ENCODE data around the gene ELMO1.

ELMO1 gene

GRCh38 chr7:37482505-37482904 lies 33.8 kb upstream of the ELMO1 start:
- in situ Hi-C loops (cut with HindIII; ENCODE audit: low sequenced_read_pairs) = no loop called here
- DNase-seq (ENCODE audit: low read depth) = no peak
- H3K4me3 ChIP-seq (ENCODE audit: low read depth, low read length) = no peak overlapping the region
- TF ChIP-seq, protein P1, sequence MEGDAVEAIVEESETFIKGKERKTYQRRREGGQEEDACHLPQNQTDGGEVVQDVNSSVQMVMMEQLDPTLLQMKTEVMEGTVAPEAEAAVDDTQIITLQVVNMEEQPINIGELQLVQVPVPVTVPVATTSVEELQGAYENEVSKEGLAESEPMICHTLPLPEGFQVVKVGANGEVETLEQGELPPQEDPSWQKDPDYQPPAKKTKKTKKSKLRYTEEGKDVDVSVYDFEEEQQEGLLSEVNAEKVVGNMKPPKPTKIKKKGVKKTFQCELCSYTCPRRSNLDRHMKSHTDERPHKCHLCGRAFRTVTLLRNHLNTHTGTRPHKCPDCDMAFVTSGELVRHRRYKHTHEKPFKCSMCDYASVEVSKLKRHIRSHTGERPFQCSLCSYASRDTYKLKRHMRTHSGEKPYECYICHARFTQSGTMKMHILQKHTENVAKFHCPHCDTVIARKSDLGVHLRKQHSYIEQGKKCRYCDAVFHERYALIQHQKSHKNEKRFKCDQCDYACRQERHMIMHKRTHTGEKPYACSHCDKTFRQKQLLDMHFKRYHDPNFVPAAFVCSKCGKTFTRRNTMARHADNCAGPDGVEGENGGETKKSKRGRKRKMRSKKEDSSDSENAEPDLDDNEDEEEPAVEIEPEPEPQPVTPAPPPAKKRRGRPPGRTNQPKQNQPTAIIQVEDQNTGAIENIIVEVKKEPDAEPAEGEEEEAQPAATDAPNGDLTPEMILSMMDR (IDR thresholded peaks at IDR 0.05; ENCODE audit: low read depth, low read length, missing control alignments) = no peak

- DNase-seq (ENCODE audit: low read depth) = no peak
- no peak overlapping the region for H3K4me3 ChIP-seq (ENCODE audit: low read depth, low read length)
- in situ Hi-C loops (cut with HindIII; ENCODE audit: low sequenced_read_pairs) = no loop called here
- TF ChIP-seq, protein P1 (IDR thresholded peaks at IDR 0.05; ENCODE audit: low read depth, low read length, missing control alignments) = no peak
Measured at GRCh38 chr7:37481722-37482288, 33.1 kb upstream of the ELMO1 start.

DNA sequence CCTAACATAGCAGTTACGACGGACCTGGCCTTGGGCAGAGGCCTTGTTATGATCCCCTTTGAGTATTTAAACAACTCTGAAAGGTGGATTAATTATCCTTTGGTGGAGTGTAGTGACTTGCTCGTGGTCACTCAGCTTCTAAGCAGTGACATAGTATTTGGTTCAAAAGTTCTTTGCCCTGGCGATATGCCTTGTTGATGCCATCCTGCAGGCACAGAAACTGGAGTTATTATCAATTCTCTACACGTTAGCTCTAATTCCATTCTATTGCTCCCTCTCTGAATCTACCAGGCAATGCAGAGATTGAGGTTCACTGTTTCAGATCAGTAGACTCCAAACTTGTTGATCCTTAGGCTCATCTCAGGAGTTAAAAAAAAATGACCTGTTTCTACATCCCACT lies 32.5 kb upstream of the ELMO1 start:
- in situ Hi-C loops (cut with HindIII; ENCODE audit: low sequenced_read_pairs) = no loop called here
- TF ChIP-seq, protein P1 (IDR thresholded peaks at IDR 0.05; ENCODE audit: low read depth, low read length, missing control alignments) = no peak
- no peak overlapping the region for H3K4me3 ChIP-seq (ENCODE audit: low read depth, low read length)
- no peak for DNase-seq (ENCODE audit: low read depth)

DNA sequence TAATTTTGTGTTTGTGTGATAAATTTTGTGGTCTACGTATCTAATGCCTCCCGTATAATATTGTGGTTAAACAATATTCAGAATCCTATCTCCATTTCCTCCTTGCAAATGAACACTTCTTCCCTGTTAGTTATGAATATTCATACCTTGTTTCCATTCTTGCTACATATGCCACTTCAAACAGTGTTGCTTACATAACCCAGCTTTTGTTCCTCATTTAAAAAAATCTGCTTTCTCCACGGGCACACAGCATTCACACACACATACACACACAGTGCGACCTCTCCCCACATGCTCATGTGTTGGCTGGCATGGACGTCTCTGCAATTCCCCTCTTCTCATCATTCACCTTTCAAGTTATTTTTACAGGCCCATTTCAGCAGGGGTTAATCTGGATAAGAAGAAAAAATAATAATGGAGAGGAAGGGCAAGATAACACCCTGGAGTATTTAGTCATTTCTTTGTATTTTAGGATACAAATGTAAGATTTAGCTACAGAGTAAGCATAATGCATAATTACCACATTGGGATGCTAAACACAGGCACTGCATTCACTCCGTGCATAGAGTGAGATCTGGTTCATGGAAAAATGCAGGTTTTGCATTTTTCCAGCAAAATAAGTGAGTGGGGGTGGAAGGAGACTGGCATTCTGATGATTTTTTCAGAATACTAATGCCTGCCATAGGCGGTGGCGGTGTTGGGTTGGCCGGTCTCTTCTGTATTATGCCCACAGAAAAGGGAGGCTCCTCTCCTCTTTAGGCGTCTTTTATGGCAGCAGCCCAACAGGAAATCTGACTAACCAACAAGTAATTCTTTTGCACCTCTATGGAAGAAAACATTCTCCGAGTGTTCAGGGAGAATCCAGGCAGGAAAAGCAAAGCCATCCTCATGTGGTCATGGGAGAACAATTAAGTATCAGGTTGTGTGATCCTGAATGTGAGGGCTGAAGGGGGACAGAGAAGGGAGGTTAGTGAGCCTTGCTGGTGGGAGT lies 31.7 kb upstream of the ELMO1 start:
- TF ChIP-seq, protein P1 (IDR thresholded peaks at IDR 0.05; ENCODE audit: low read depth, low read length, missing control alignments) = no peak
- no peak for DNase-seq (ENCODE audit: low read depth)
- in situ Hi-C loops (cut with HindIII; ENCODE audit: low sequenced_read_pairs) = no loop called here

GRCh38 chr7:37476881-37477450 lies 28.3 kb upstream of the ELMO1 start:
- TF ChIP-seq, protein P1 (IDR thresholded peaks at IDR 0.05; ENCODE audit: low read depth, low read length, missing control alignments) = no peak
- H3K4me3 ChIP-seq (ENCODE audit: low read depth, low read length) = no peak overlapping the region
- DNase-seq (ENCODE audit: low read depth) = no peak
- in situ Hi-C loops (cut with HindIII; ENCODE audit: low sequenced_read_pairs) = no loop called here

More for the DNA sequence above, 31.7 kb upstream of the ELMO1 start:
- H3K4me3 ChIP-seq (ENCODE audit: low read depth, low read length) = no peak overlapping the region

- TF ChIP-seq, protein P1 (IDR thresholded peaks at IDR 0.05; ENCODE audit: low read depth, low read length, missing control alignments) = no peak
- in situ Hi-C loops (cut with HindIII; ENCODE audit: low sequenced_read_pairs) = no loop called here
- no peak for DNase-seq (ENCODE audit: low read depth)
- no peak overlapping the region for H3K4me3 ChIP-seq (ENCODE audit: low read depth, low read length)
Measured at GRCh38 chr7:37476428-37476827, 27.8 kb upstream of the ELMO1 start.

All from astrocyte of the cerebellum (primary cell).